Measurements from ENCODE around the gene FASLG. TPM values are rescaled to one million over a fixed set of nuclear protein-coding genes. Genes with fewer than 3 reads are reported as not detected.

The FASLG gene
- total RNA-seq, 1 donor from 2014 or later, result not detected

DNA sequence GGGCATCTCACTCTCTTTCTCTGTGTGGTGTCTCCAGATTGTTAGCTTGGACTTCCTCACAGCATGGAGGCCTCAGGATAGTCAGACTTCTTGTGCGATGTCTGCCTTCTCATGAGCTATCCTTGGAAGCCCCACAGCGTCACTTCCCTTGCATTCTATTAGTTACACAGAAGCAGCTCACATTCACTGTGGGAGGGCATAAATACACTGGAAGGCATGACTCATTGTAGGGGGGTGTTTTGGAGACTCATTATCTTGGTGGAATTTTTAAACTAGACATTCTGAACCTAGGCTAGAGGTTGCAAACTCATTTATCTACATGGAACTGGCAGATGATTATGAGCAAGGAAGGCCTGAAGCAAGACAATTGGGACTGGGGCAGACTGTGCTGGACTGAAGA lies 21.4 kb upstream of the FASLG start:
- Histone ChIP-seq H3K27ac (replicated peaks) (no peak overlapping the region), H3K4me3 (no peak overlapping the region), H3K27me3 (ENCODE audit: low read depth) (no peaks in the 10 kb centered on the region), H3K36me3 (no peaks in the 10 kb centered on the region), H3K9me3 (replicated peaks) (peaks cover under 1% of the 10 kb centered on the region), H3K4me1 (peaks cover 6% of the 10 kb centered on the region)
- no peak for DNase-seq
- TF ChIP-seq, protein P1, sequence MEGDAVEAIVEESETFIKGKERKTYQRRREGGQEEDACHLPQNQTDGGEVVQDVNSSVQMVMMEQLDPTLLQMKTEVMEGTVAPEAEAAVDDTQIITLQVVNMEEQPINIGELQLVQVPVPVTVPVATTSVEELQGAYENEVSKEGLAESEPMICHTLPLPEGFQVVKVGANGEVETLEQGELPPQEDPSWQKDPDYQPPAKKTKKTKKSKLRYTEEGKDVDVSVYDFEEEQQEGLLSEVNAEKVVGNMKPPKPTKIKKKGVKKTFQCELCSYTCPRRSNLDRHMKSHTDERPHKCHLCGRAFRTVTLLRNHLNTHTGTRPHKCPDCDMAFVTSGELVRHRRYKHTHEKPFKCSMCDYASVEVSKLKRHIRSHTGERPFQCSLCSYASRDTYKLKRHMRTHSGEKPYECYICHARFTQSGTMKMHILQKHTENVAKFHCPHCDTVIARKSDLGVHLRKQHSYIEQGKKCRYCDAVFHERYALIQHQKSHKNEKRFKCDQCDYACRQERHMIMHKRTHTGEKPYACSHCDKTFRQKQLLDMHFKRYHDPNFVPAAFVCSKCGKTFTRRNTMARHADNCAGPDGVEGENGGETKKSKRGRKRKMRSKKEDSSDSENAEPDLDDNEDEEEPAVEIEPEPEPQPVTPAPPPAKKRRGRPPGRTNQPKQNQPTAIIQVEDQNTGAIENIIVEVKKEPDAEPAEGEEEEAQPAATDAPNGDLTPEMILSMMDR (IDR thresholded peaks at IDR 0.05; ENCODE audit: borderline replicate concordance), result no peak
- intact Hi-C loops (cut with micrococcal nuclease), result no loop called here

DNA sequence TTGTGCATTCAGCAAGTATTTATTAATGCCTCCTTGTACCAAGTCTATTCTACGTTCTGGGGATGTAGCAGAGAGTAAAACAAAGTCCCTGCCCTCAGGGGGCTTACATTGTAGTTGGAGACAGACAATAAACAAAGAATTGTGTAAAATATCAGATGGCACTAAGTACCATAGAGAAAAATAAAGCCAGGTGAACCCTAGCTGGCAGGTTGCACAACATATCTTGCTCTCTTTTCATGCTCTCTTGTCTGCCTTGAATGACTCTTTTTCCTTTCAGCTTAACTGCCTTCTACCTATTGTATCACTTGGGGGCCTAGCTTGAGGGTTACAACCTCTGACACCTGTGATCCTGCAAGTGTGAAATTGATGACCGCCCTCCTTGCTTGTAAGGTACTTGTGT lies 20.7 kb upstream of the FASLG start:
- intact Hi-C loops (cut with micrococcal nuclease), result no loop called here
- DNase-seq, result no peak
- Histone ChIP-seq H3K27me3 (ENCODE audit: low read depth) (no peaks in the 10 kb centered on the region), H3K4me1 (peaks cover 6% of the 10 kb centered on the region), H3K9me3 (replicated peaks) (no peaks in the 10 kb centered on the region), H3K27ac (replicated peaks) (no peak overlapping the region), H3K36me3 (no peaks in the 10 kb centered on the region), H3K4me3 (no peak overlapping the region)
- TF ChIP-seq, protein P1 (IDR thresholded peaks at IDR 0.05; ENCODE audit: borderline replicate concordance), result no peak

DNA sequence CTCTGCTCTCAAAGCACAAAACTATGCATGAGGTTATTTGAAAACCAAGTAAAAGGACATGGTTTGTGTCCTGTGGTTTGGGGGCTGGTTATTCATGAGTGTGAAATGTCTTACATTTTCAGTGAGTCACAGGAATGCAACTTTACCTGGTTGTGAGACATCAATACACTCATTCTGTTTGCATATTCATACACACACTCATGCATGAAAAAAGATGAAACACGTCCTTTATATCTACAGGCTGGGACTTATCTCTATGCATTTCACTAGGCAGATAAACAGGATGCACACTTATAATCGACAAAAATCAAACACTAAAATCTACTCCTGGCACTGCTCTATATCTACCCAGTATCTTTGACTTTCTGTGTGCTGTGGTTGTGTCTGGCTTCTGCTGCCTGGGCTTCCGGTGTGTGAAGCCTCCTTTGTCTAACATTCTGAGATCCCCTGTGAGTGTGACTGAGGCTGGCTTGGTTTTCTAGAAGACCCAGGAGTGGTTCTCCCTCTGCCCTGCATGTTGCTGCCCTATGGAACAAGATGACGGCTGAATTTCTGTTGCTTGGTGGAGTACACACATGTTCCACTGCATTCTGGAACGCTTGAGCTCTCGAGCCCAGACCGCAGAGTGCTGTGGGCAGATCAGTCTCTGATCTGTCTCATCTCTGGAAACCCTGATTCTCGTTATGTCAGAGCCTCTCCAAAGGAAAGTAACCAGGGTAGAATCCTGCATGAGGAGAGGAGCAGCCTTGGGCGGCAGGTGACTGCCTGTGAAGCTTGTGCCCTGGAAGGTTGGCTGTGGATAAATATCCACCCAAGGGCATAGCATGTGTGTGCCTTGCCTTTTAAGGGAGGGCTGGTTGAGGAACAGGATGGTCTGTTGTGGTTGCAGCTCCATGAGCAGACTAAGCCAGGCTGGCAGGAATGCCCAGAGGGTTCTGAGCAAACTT lies 19.7 kb upstream of the FASLG start:
- H3K27ac ChIP-seq (replicated peaks), result no peak overlapping the region
- H3K27me3 ChIP-seq (ENCODE audit: low read depth), result no peaks in the 10 kb centered on the region
- H3K36me3 ChIP-seq, result no peaks in the 10 kb centered on the region
- peaks cover 6% of the 10 kb centered on the region for H3K4me1 ChIP-seq
- no peak overlapping the region for H3K4me3 ChIP-seq
- TF ChIP-seq, protein P1 (IDR thresholded peaks at IDR 0.05; ENCODE audit: borderline replicate concordance), result no peak
- no peak for DNase-seq
- no peaks in the 10 kb centered on the region for H3K9me3 ChIP-seq (replicated peaks)
- intact Hi-C loops (cut with micrococcal nuclease), result no loop called here

DNA sequence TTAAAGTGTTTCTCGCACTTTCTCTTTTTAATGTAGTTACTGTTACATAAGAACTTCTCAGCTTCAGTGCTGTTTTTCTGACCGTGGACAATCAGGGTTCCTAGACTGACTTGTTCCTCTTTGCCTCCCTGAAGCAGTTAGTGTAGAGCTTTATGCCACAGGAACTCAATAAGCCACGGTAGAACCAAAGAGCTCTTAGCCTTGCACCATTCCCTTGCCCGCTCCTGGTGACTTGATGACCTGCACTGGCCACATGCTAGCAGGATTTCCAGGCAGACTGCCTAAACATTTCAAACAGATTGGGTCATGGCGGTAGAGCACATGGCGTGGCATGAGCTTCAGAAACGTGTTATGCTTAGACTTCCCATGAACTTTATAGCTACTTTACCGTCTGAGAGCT lies 18.8 kb upstream of the FASLG start:
- TF ChIP-seq, protein P1 (IDR thresholded peaks at IDR 0.05; ENCODE audit: borderline replicate concordance), result no peak
- no peaks in the 10 kb centered on the region for H3K9me3 ChIP-seq (replicated peaks)
- H3K4me3 ChIP-seq, result no peak overlapping the region
- H3K27me3 ChIP-seq (ENCODE audit: low read depth), result no peaks in the 10 kb centered on the region
- H3K4me1 ChIP-seq, result peaks cover 6% of the 10 kb centered on the region
- intact Hi-C loops (cut with micrococcal nuclease), result no loop called here
- no peaks in the 10 kb centered on the region for H3K36me3 ChIP-seq
- DNase-seq, result no peak
- H3K27ac ChIP-seq (replicated peaks), result no peak overlapping the region

DNA sequence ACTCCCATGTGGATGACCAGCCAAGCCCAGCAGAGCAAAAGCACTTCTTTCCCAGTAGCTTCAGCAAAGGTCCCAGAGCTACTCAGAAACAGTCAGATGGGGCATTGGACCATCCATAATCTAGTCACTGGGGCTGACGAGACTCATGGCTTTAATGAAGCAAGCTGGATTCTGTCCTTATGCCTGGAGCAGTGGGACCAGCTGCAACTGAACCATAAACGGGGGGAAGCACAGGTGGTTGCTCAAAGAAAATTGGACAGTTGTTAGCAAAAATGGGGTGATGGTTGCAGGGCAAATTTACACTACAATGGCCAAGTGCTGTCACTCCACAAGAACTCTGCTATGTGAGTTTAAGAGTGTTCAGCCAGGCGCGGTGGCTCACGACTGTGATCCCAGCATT lies 17.4 kb upstream of the FASLG start:
- no peak for DNase-seq
- no peaks in the 10 kb centered on the region for H3K9me3 ChIP-seq (replicated peaks)
- H3K36me3 ChIP-seq, result no peaks in the 10 kb centered on the region
- H3K27me3 ChIP-seq (ENCODE audit: low read depth), result no peaks in the 10 kb centered on the region
- no peak overlapping the region for H3K4me3 ChIP-seq
- intact Hi-C loops (cut with micrococcal nuclease), result no loop called here
- H3K4me1 ChIP-seq, result peaks cover 14% of the 10 kb centered on the region
- no peak overlapping the region for H3K27ac ChIP-seq (replicated peaks)
- TF ChIP-seq, protein P1 (IDR thresholded peaks at IDR 0.05; ENCODE audit: borderline replicate concordance), result no peak
